Gastrocnemius medialis (tissue), 4 donors: Measurements from ENCODE around the gene SMG5. TPM values are rescaled to one million over a fixed set of nuclear protein-coding genes. Genes with fewer than 3 reads are reported as not detected.

Experiments used
- ATAC-seq, 2 donors: fragments of 150-250 bp; one replicate each; pipeline ENCODE4 v1.9.1; 2016
- DNase-seq, 2 donors: peaks; one replicate each; pipeline ENCODE4 v3.0.0-alpha.2; 2019
- H3K27ac ChIP-seq, 4 donors: fragments of 200-600 bp; sonication (generic); 1 replicate in 1 of 4; 2 replicates in 3 of 4; pipeline ENCODE4 v1.5.1; 2016 to 2018; ENCODE audit warnings: mild to moderate bottlenecking in 2 of 4, moderate library complexity in 1 of 4
- H3K27me3 ChIP-seq, 3 donors: fragments of 200-600 bp; sonication (generic) in 2 of 3; 1 replicate in 1 of 3; 2 replicates in 2 of 3; pipeline versions ENCODE4 v1.5.1 to v1.6.0; 2016 to 2019; ENCODE audit warnings: mild to moderate bottlenecking in 1 of 3, moderate library complexity in 1 of 3
- H3K36me3 ChIP-seq, 2 donors: fragments of 200-600 bp; sonication (generic) in 1 of 2; one replicate each; pipeline ENCODE4 v1.5.1; 2017 to 2018
- H3K4me1 ChIP-seq, 2 donors: fragments of 200-600 bp; sonication (generic) in 1 of 2; one replicate each; pipeline ENCODE4 v1.5.1; 2016 to 2017; ENCODE audit warnings: mild to moderate bottlenecking in 2 of 2
- H3K4me3 ChIP-seq, 4 donors: fragments of 200-600 bp; sonication (generic) in 3 of 4; 1 replicate in 1 of 4; 2 replicates in 3 of 4; pipeline ENCODE4 v1.5.1; 2016 to 2019; ENCODE audit warnings: mild to moderate bottlenecking in 2 of 4
- H3K9me3 ChIP-seq, 3 donors: fragments of 200-600 bp; sonication (generic) in 2 of 3; 1 replicate in 1 of 3; 2 replicates in 2 of 3; pipeline ENCODE4 v1.5.1; 2016 to 2019
- POLR2A ChIP-seq, 2 donors: fragments of 450-650 bp; IDR thresholded peaks; one replicate each; pipeline ENCODE4 v1.6.1; 2017; ENCODE audit warnings: antibody characterized with exemption in 2 of 2, mild to moderate bottlenecking in 2 of 2, moderate library complexity in 2 of 2
- in situ Hi-C, 4 donors: fragments of 200-750 bp; cut with MboI; loops; one replicate each; pipeline versions ENCODE4 v1.15.0 to v1.8.0; 2017; ENCODE audit warnings: low sequenced_read_pairs in 4 of 4
- intact Hi-C: fragments of 100-400 bp; cut with DNase I; formaldehyde crosslinking; loops from one replicate; pipeline ENCODE4 v1.15.1; 2023; ENCODE audit warnings: low total_unique reads
- total RNA-seq, 4 donors: library from RNA; depleted of rRNA; stranded (reverse); fragments of >200 nt; gene quantifications; one replicate each; pipeline versions ENCODE4 v1.1.0 to v1.2.3, GENCODE V29; 2016
- TF ChIP-seq, protein P1 (sequence below), 5 experiments: fragments of 450-650 bp in 3 of 5; fragments of 200-600 bp in 2 of 5; sonication (generic) in 2 of 5; IDR thresholded peaks in 4 of 5; conservative IDR thresholded peaks in 1 of 5; 1 replicate in 4 of 5; 2 replicates in 1 of 5; pipeline ENCODE4 v1.5.1; 2016 to 2019; ENCODE audit warnings: antibody characterized with exemption in 5 of 5, mild to moderate bottlenecking in 3 of 5, moderate library complexity in 3 of 5

SMG5 gene
- total RNA-seq, 4 donors from 2014 or later = 47.4 to 83.1 (median 62.7) TPM

GRCh38 chr1:156268336-156268735 is 14.3 kb downstream of the SMG5 start:
- DNase-seq = no peak
- no peak overlapping the region for H3K4me3 ChIP-seq
- TF ChIP-seq, protein P1, sequence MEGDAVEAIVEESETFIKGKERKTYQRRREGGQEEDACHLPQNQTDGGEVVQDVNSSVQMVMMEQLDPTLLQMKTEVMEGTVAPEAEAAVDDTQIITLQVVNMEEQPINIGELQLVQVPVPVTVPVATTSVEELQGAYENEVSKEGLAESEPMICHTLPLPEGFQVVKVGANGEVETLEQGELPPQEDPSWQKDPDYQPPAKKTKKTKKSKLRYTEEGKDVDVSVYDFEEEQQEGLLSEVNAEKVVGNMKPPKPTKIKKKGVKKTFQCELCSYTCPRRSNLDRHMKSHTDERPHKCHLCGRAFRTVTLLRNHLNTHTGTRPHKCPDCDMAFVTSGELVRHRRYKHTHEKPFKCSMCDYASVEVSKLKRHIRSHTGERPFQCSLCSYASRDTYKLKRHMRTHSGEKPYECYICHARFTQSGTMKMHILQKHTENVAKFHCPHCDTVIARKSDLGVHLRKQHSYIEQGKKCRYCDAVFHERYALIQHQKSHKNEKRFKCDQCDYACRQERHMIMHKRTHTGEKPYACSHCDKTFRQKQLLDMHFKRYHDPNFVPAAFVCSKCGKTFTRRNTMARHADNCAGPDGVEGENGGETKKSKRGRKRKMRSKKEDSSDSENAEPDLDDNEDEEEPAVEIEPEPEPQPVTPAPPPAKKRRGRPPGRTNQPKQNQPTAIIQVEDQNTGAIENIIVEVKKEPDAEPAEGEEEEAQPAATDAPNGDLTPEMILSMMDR (IDR thresholded peaks at IDR 0.05 in 4 of 5, conservative IDR thresholded peaks at IDR 0.05 in 1 of 5) = no peak
- TF ChIP-seq POLR2A (IDR thresholded peaks at IDR 0.05) = no peak
- H3K4me1 ChIP-seq = no peaks in the 10 kb centered on the region
- H3K9me3 ChIP-seq = no peaks in the 10 kb centered on the region
- H3K27ac ChIP-seq = no peak overlapping the region
- no peaks in the 10 kb centered on the region for H3K27me3 ChIP-seq
- in situ Hi-C loops = no loop called here
- no peak for ATAC-seq
- intact Hi-C loops = no loop called here
- peaks cover 8 to 94% of the 10 kb centered on the region in 2 donors for H3K36me3 ChIP-seq

DNA sequence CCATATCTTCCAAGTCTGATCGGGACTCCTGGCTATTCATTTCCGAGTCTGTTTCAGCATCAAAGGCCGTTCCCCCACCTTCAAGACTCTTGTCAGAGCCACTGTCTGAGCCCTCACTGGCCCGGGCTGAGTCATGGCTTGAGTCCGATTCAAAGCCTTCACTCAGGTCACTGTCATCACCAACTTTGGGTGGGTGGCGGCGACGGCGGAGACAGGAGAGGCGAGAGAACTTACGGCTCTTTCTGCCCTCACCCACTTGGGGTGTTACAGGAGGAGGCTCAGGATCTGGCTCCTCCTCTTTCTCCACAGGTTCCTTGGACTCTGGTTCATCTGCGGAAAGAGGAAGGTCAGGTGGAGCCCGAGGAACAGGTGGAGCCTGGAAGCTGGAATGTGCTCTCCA is 16.6 kb downstream of the SMG5 start:
- H3K4me3 ChIP-seq = no peak overlapping the region
- no peaks in the 10 kb centered on the region for H3K4me1 ChIP-seq
- no peaks in the 10 kb centered on the region for H3K9me3 ChIP-seq
- ATAC-seq (no peak), DNase-seq (no peak)
- TF ChIP-seq, protein P1 (IDR thresholded peaks at IDR 0.05 in 4 of 5, conservative IDR thresholded peaks at IDR 0.05 in 1 of 5) = no peak
- TF ChIP-seq POLR2A (IDR thresholded peaks at IDR 0.05) = no peak
- H3K27ac ChIP-seq = no peak overlapping the region
- peaks cover 4 to 97% of the 10 kb centered on the region in 2 donors for H3K36me3 ChIP-seq
- intact Hi-C loops (no loop called here), in situ Hi-C loops (no loop called here)
- H3K27me3 ChIP-seq = no peaks in the 10 kb centered on the region

GRCh38 chr1:156263288-156263655 is 19.4 kb downstream of the SMG5 start:
- Histone ChIP-seq H3K4me1 (no peaks in the 10 kb centered on the region), H3K4me3 (no peak overlapping the region), H3K9me3 (no peaks in the 10 kb centered on the region), H3K27me3 (no peaks in the 10 kb centered on the region), H3K36me3 (peaks cover 4 to 97% of the 10 kb centered on the region in 2 donors), H3K27ac (no peak overlapping the region)
- TF ChIP-seq, protein P1 (IDR thresholded peaks at IDR 0.05 in 4 of 5, conservative IDR thresholded peaks at IDR 0.05 in 1 of 5) = no peak
- no peak for TF ChIP-seq POLR2A (IDR thresholded peaks at IDR 0.05)
- intact Hi-C loops = no loop called here
- ATAC-seq (no peak), DNase-seq (no peak)
- in situ Hi-C loops = no loop called here

- Histone ChIP-seq H3K9me3 (no peaks in the 10 kb centered on the region), H3K36me3 (peaks cover 8 to 97% of the 10 kb centered on the region in 2 donors), H3K27me3 (no peaks in the 10 kb centered on the region), H3K4me1 (no peaks in the 10 kb centered on the region), H3K4me3 (no peak overlapping the region), H3K27ac (no peak overlapping the region)
- intact Hi-C loops = no loop called here
- no peak for DNase-seq
- no peak for ATAC-seq
- TF ChIP-seq, protein P1 (IDR thresholded peaks at IDR 0.05 in 4 of 5, conservative IDR thresholded peaks at IDR 0.05 in 1 of 5) = no peak
- no peak for TF ChIP-seq POLR2A (IDR thresholded peaks at IDR 0.05)
- in situ Hi-C loops = no loop called here
Observed at GRCh38 chr1:156262461-156263287, 20.0 kb downstream of the SMG5 start.
